ENCODE results near the gene PIP4K2B.

Gene PIP4K2B

DNA sequence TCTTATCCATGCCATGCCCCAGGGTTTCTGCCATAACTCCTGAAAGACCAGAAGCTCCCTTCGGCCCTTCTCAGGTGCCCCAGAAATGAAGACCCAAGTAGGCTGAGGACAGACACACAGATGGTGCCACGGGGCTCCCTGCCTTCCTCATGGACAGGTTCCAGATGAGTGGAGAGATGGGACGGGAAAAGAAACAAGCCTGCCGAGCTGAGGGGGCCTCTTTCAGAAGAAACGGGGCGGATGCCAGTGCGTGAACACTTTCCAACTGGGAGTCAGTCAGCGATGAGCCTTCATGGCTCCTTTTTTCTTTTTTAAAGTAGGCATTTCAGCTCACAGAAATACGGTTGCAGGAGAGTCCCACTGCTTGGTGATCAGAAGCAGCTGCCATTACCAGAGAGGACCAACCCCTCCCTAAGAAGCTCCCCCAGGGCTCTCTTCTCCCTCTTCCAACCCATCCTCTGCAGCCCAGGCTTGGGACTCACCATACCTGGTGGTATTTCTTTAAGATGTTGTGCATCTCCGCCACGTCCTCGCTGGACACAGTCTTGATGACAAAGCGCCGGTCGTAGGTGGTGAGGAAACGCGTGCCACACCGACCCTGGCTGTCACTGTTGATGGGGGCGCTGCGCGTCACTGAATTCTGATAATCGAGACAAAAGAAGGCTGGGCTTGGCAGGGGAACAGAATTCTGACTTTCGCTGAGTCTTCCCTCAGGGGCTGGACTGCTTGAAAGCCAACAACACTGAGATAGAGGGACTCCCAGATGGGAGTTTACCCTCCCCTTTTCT, 19.2 kb downstream of the PIP4K2B start:
- no peak for DNase-seq (ENCODE audit: low read depth, low spot score)

DNA sequence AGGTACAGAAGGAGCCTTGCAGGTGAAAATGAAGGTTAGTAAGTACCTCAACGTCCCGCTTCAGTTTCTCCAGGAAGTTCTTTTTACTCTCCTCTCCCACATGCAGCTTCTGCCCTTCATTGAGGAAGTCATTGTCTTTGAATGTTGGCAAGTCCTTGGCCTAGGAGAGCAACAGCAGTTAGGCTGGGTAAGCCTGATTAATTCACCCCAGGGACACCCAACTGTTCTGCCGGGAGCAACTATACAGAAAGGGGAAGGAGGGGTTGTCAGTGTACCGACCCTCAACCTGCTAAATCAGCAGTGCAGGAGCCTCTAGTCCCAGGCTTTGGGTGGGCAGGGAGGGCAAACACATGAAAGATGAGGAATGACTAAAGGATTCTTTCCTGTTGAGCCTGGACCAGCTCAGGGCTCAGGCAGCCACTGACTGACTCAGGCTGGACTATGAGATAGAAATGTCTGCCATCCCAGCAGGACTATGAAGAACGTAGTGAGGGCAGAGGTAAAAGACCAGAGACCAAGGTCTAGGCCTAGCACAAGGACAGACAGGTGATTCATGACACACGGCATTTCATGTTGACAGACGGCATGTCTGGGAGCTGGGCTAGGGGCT, 21.6 kb downstream of the PIP4K2B start:
- no peak for DNase-seq (ENCODE audit: low read depth, low spot score)

DNA sequence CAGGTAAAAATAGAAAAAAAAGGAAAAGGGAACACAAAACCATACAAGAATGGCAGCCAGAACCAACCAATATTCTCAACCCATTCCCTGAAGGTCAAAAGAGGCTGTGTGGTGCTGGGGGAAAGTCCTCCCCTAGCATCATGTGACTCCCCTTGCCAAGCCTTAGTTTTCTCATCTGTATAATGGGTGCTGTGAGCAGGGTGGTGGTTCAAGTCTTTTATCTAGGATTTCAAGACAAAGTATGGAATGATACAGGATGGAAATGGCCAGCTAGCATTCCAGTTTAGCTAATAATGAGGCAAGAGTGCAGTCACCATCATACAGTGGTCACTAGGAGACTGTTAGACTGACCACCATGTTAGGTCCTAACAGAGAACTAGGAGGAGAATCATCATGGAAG, 26.1 kb downstream of the PIP4K2B start:
- DNase-seq (ENCODE audit: low read depth, low spot score), result no peak

DNA sequence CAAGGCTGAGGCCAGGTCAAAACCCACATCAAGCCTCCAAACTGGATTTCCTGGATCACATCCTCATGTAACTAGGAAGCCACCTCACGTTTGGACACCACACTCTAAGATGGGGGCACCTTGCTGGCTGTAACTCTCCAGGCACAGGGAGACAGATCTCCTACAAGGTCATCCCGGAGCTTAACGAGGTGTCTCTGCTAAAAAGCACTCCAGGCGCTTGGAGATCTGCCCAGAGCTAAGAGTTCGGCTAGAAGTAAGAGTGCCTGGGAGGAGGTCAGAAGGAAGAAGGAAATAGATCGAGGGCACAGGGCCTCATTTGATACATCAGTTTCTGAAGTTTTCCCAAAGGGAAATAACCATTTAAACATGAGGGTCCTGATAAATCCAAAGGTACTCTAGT, 30.9 kb downstream of the PIP4K2B start:
- no peak for DNase-seq (ENCODE audit: low read depth, low spot score)

DNA sequence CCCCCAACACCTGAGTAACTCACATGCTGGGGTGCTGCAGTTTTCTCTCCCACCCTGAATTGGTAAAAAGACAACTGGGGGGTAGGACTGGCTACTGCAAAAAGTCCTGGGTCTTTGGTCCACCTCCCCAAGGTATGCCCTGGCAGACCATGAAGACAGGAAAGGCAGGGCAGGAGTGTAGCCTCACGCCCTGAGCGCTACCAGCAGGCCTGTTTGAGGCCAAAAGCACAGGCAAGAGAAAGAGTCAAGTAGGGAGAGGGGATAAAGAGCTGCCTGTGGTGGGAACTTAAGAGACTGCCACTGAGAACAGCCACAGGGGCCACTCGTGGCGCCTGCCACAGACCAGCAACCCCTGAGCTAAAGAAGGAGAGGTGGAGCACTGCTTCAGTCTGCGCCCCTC, 33.0 kb downstream of the PIP4K2B start:
- DNase-seq (ENCODE audit: low read depth, low spot score), result no peak

GRCh38 chr17:38762231-38762630, 37.1 kb downstream of the PIP4K2B start:
- DNase-seq (ENCODE audit: low read depth, low spot score), result no peak

DNA sequence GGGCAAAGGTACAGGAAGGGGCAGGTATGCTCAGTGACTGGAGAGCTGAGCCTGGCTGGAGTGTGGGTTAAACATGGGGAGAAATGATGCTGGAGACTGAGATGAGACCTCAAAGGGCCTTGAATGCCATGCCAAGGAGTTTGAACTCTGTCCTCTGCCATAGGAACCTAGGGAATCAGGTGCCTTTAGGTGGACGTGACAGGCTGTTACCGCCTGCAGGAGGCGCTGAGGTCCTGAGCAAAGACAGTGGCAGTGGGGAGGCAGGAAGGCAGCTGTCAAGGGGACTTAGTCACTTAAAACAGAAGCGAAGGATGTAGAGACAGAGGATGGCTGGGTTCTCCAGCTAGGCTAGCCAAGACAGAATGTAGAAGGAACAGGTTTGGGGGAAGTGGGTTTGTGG, 37.7 kb downstream of the PIP4K2B start:
- DNase-seq (ENCODE audit: low read depth, low spot score), result no peak

DNA sequence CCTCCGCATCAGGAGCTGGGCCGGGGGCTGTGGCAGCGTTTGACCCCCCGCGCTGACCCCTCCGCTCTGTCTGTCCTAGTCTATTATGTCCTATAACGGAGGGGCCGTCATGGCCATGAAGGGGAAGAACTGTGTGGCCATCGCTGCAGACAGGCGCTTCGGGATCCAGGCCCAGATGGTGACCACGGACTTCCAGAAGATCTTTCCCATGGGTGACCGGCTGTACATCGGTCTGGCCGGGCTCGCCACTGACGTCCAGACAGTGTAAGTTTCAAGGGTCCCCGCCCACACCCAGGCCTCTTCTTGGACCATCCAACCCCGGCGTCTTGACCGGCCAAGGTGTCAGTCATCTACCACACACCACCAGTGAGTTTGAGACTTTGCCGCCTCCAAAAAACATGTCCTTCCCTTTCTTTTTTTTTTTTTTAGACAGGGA, 46.3 kb downstream of the PIP4K2B start:
- no peak for DNase-seq (ENCODE audit: low read depth, low spot score)

GRCh38 chr17:38752308-38753070, 46.9 kb downstream of the PIP4K2B start, which contains the start of gene PSMB3:
Gene PSMB3 (plus strand): TSS chr17:38752741. CDS start chr17:38752827, 86 bp downstream.
- peak; percentile 92 for DNase-seq (ENCODE audit: low read depth, low spot score)

DNA sequence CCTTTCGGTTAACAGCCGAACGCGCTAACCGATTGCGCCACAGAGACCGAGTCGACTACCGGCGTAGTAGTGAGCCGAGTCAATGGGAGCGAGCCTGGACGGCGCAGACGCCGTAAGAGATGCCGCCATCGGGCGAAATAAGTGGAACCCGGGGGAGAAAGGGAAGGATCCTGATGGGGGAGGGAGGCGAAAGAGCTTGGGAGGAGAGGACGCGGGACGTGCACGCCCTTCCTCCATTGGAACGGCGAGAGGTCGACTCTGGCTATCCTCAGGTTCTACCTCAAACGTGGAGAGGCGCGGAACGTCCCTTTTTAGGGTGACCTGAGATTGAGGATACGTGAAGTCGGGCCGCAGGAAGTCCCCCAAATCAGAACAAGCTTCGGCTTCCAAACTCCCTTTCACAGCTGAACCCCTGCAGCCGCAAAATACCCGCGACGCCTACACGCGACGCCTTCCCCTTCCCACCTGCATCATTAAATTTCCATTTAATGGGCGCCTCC, 47.5 kb downstream of the PIP4K2B start:
- DNase-seq (ENCODE audit: low read depth, low spot score), result peak; percentile 66

DNA sequence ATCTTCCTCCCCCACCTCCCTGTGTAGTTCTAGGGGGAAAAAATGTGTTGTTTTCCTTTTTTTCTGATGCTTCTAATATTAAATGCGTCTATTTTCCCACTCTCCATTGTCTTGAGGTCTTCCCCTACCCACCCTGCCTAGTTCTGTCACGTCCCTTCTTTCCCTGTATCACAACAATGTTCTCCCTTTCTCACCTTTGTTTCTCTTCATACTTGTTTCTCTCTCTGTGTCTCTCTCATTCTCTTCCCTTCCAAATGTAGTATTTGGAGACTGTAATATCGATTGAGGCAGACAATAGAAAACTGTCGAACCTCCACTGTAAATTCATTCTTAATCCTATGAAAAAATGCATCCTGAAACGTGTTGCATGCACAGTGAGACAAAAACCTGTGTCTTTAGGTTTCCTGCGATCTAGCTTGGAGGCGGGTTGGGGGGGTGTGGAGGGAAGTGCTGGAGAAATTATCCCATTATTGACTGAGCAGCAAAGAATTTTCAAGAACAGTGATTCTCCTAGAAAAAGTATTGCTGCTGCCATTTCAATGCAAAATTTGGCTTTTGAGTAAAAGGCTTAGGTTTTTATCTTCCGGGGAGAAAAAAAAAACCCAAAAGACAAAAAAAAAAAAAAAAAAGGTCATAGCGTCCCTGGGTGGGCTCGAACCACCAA, 48.1 kb downstream of the PIP4K2B start:
- no peak for DNase-seq (ENCODE audit: low read depth, low spot score)

DNA sequence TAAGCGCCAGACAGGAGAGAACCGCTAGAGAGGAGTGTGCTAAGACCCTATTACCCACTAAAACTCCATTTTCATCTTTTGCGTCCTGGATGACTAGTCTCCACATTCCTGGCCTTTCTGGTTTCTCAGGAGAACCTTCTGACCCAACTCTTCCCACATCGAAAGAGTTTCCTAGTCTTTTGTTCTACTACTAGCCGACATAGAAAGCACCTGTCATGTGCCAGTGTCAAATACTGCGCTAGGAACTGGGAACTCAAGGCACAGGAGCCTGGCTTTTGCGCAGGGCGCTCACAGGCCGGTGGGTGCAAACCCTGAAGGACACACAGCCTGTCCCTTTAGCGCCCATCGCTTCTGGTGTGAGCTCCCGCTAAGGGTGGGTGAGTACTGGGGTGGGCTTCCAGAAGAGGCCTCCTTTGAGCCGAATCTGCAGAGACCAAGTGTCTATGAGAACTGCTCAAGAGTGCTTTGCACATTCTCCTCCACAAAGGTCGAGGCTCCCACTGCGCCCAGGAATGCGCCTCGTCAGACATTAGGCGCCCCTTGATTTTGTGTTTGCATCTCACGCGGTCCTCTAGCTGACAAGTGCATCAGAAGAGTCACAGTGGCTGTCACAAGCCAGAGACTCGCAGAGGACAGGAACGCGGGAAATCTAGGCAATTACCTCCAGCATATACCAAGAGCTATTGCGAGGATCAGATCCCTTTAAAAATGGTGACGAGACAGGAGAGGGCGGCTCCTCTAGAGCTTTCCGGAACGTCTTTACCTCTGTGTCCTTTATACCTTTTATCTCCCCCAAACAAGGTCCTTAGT, 48.8 kb downstream of the PIP4K2B start:
- DNase-seq (ENCODE audit: low read depth, low spot score), result no peak

DNA sequence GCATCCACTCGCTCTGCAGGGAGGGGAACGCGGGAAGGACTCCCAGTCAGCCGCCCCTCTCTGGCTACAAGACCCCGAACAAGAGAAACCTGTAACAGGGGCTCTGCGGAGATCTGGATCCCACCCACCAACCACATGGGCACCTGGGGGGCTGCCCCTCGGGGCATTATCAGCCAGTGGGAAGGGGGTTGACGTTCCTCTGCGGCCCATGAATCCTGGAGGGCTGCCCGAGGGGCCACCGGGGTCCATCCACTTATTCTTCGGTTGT, 49.4 kb downstream of the PIP4K2B start:
- DNase-seq (ENCODE audit: low read depth, low spot score), result no peak

DNA sequence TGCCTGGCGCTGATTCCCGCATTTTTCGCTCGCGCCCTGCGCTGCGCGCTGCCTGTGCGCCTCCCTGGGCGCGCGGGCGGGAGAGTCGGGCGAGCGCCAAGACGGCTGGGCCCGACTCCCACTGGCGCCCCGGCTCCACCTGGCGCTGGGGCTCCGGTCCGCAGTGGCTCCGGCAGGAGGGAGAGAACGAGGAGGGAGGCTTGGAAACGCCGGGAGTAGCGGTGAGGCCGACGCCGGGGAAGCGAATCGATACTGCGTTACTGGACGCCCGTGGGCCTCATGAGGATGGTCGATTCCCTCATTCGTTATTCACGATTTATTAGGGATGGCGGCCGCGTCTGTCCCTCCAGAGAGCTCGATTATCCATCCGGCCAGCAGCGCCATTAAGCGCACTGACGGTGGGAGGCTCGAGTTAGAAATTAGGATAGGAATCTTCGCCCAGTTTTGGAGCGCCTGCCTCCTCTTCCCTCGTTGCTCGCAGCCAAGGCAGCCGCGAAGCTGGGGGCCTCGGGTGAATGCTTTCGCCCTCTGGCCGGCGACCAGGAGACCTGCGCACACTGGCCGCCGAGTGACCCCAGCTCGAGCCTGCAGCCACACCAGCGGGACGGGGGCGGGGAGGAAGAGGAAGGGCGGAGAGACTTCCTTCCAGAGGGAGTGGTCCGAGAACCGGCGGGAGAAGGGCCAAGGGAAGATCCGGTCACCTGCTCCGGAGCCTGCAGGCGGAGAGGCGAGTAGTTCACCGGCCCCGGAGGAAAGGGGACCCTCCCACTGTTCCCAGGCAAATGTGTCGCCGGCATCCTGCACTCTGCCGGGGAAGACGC, 49.9 kb downstream of the PIP4K2B start:
- DNase-seq (ENCODE audit: low read depth, low spot score), result no peak

DNA sequence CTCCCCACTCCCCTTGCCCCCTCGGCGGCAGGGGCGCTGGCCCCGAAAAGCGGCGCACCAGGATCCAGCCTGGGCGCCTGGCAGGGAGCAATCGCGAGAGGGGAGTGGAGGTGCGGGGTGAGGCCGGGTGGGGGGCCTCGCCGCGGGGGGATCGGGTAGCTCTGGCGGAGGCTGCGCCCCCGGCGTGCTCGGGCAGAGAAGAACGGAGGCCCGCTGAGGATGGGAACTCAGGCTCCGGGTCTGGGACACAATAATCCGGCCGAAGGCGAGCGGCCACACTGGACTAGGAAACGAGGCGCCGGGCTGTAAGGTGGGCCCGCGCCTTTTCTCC, 50.5 kb downstream of the PIP4K2B start:
- no peak for DNase-seq (ENCODE audit: low read depth, low spot score)

GRCh38 chr17:38748149-38748891, 51.0 kb downstream of the PIP4K2B start, which contains the start of gene PCGF2:
Gene PCGF2 (minus strand): TSS chr17:38748336. CDS start chr17:38740402, 7,934 bp downstream.
- DNase-seq (ENCODE audit: low read depth, low spot score), result no peak

- DNase-seq (ENCODE audit: low read depth, low spot score), result no peak
Measured at GRCh38 chr17:38747463-38748148, 51.8 kb downstream of the PIP4K2B start.

DNA sequence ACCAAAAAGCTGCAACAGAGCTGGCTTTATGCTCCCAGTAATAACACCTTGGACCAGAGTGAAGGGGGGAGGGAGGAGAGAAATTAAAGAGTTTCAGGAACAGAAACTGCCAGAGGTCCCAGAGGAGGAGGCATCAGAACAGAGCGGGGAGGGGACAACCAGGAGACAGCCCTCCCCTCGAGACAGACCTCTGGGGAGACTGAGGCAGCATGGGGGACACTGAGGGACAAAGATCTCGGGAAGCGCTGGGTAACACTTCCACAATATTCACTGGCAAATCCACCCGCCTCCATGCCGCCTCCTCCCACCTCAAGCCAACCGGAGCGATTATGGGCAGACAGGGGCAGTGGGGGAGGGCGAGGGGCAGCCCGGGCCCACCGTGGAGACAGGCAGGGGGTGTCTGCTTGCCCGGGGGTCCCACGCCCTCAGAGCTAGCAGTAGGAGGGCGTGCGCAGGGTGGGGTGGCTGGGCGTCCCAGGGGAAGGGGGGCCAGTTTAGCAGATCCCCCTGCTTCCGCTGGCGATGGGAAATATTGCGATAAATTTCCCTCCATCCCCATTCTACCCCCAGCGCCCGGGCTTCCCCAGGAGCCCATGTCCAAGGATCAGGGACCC, 52.4 kb downstream of the PIP4K2B start:
- no peak for DNase-seq (ENCODE audit: low read depth, low spot score)
